GM12873 (cell line): ENCODE measurements around the gene PSMB7.

Experiments
- CTCF ChIP-seq: IDR thresholded peaks from 2 replicates; pipeline ENCODE4 v1.5.1; 2012; ENCODE audit warnings: low read depth, mild to moderate bottlenecking, moderate library complexity, low read length, control low read depth; ENCODE audit not compliant: insufficient read depth; ENCODE audit errors: missing control alignments

PSMB7 gene

GRCh38 chr9:124304285-124304684 is 111.0 kb downstream of the PSMB7 start:
- no peak for TF ChIP-seq CTCF

- TF ChIP-seq CTCF = no peak
These were observed 111.5 kb downstream of the PSMB7 start for GRCh38 chr9:124303762-124304161.
